G401.6 (cell line): ENCODE results near the gene RER1.
A peak's percentile ranks its signal among the peaks of the same experiment; 100 is the strongest.

Experiments
- FAIRE-seq: peaks from 2 replicates; lab custom pipeline; 2012; peaks lifted over from hg19 to GRCh38; lab: Jason Lieb, UNC

RER1 gene, protein sequence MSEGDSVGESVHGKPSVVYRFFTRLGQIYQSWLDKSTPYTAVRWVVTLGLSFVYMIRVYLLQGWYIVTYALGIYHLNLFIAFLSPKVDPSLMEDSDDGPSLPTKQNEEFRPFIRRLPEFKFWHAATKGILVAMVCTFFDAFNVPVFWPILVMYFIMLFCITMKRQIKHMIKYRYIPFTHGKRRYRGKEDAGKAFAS

DNA sequence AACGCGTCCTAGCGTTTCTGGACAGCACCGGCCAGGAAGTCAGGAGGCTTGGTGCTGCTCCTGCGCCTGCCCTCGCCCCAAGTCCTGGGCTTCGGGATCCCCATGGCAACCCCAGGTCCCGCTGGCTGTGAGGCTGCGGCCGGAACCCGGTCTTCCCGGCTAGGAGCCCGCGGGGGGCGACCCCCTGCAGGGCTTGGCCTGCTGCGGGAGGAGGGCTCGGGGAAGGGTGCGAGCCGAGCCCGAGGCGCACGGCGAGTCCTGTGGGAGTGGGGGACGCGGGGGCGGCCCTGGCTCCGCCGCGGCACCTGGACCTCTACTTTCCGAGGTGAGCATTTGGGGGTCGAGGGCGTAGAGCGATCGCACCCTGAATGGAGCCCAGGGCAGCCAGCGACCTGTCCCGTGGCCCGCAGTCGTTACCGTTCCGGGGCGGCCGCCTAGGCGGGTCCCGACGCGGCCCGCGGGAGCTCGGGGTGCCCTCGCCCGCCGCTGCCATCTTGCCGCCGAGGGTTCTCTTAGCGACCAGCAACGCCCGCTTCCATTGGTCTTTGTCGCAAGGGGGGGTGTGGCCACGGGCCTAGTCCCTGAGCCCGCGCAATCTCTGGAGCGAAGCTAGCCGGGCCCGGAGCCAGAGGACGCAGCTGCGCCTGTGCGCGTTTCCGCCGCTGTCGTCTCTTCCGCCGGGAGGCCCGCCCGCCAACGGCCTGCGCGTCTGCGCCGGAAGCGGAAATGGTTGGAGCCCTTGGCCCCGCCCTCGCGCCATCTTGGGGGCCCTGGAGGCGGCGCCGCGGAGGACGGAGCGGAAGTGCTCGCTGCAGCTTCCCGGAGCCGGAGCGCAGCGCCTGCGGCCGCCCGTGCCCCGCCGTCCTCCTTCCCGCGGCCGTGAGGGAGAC lies at the start of gene RER1, which contains the start of gene MORN1:
RER1 (plus strand) TSS at position 801 of the 890 bp plus-strand sequence. CDS start 3,950 bp downstream, outside the sequence.
MORN1 (minus strand) TSS at position 514 of the 890 bp plus-strand sequence; CDS start at position 493, 21 bp downstream.
- peak; percentile 97 for FAIRE-seq

DNA sequence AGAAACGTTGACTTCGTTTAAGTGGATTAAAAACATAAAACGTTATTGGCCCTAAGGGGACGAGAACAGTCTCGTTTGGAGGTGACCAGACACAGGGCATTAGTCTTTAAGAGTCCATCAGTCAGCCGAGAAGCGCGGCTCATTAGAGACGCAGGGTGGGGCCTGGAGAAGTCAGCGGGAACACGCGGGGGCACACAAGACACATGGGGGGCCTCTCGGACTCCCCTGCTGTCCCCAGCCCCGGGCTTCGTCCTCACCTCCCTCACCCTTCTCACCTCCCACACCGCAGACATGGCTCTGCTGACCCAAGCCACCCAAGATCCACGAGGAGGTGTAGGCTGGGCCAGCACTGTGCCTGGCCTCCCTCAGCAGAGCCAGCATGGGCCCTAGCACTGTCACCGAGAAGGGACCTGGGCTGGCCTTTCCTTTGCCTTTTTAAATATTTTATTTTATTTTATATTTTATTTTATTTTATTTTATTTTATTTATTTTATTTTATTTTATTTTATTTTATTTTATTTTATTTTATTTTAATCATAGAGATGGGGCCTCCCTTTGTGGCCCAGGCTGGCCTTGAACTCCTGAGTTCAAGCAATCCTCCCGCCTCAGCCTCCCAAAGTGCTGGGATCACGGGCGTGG lies 49.1 kb upstream of the RER1 start:
- no peak for FAIRE-seq

DNA sequence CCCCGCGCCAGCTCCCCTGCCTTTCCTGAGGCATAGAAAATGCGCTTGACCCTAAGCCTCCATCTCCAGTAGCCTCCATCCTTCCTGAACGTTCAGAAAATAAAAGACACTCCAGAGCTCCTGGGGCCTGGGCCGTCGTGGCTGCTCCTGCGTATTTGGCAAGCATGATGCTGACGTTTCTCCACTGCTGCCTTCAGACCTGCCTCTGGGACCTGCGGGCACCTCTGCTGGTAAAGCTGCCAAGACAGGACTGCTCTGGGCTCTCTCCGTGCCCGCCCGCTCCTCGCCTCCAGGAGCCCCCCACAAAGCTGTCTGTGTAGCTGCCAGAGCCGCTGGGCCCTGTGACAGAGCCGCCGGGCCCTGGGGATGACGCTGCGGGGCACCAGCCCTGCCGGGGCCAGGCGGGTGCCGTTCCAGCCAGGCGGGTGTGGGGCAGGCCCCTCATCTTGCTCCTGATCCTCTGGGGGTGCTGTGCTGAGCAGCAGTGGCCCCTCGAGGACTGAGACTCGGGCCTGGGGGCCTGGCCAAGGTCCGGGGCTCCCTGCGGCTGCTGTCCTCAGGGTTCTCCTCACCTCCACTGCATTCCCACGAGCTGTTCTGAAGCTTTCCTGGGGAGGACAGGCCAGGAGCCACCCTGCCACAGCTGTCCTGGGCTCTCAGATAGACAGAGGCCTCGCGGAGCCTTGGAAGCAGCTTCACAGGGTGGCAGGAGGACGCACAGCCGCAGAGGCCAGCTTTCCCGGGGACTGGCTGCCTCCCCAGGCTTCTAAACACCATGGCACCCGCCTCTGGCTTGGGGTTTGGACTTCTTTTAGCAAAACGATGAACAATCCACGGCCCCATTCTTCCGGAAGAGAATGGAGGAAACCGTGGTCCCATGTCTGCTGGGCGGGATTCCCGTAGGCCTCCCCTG lies 48.4 kb upstream of the RER1 start:
- no peak for FAIRE-seq

DNA sequence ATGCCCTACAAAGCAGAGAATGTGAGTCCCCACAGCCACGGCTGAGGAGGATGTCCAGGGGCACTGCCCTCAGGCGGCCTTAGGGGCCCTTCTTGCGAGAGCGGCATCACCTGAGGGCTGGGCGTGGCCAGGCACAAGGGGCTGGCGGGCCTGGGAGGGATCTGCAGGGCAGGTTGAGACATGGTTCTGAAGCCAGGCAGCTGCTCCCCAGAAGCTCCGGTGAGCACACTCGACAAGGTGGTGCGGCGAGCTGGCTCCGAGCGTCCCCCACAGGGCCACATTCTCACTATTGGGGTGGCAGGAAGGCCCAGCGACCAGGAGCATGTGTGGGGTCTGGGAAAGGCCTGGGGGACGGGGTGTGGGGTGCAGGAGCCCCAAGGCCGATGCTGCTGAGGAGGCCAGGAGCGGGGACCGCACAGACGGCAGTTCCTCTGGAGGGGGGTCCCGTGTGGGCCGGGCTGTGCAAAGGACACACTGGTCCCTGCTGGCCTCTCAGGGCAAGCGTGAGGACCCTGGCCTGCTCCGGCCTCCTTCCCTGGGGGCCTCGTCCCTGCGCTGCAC lies 47.4 kb upstream of the RER1 start:
- no peak for FAIRE-seq

DNA sequence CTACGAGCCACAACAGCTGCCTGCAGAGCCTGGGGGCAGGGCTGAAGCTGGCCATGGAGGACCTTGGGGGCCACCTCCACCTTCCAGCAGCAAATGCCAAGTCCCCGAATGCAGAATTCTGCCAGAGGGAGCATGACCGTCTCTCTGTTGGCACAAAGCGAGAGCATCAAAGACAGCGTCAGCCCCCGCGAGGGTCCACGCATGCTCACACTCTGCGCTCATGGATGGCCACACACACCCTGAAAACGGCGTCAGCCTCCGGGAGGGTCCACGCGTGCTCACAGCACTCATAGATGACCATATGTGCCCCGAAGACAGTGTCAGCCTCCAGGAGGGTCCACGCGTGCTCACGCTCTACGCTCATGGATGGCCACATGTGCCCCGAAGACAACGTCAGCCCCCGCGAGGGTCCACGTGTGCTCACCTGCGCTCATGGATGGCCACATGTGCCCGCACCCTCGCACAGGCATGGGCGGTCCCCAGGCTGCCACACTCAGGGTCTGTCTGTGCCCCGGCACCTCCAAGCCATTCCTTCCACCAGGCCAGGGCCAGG lies 46.8 kb upstream of the RER1 start:
- no peak for FAIRE-seq

DNA sequence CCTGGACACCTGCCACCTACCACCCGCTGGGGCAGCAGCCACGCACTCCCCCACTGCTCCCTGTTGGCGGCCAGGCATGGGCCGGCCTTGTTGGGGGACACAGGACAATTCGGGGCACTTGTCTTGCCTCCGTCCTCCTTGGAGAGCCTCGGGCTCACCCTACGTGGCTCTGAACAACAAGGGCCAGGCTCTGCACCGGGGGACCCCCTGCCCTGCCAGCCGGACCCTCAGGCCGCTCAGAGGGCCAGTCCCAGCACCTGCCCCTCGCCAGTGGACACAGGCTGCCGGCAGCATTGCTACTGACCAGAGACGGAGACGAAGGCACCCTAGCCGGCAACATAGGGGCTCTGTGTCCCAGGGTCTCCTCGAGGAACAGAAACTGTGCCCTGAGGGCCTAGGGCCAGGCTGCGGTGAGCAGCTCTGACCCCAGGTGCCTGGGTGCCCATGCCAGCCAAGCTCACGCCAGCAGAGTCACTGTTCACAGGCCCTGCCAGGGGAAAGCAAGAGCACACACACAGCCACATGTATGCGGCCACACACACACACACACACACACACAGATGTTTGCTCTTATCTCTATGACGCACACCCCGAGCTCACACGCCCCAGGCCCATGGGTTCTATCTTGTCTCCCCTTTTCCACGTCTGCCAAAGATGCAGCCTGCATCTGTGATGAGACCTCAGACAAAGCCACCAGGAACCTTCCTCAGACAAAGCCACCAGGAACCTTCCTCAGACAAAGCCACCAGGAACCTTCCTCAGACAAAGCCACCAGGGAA lies 46.2 kb upstream of the RER1 start:
- FAIRE-seq = no peak

DNA sequence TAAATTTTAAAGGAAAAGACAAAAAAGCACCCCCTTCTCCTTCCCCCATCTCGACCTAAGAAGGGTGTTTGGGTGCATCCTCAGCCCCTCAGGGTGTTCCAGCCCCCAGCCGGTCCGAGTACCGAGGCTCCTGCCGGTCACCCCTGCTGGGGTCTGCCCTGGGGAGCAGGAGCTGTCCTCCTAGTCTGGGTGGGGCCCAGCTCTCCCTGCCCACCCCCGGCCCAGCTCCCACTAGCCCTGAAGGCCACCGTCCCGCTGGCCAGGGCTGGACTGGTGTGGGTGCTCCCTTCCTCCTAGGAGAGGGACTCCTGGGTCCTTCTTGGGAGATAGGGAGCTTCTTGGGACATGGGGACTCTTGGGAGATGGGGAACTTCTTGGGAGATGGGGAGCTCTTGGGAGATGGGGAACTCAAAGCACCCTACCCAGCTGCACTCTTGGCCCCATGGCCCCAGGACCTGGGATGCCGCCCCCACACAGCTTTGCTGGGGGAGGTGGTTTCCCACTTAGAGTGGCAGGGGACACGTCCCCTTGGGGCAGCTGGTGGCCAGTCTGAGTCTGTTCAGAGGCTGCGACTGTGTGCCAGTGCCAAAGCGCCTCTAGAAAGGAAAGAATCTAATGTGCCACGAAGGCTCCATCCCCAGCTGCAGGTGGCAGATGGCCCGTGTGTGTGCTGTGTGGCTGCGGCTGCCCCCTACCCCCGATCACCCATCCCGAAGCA lies 44.8 kb upstream of the RER1 start:
- FAIRE-seq = no peak

DNA sequence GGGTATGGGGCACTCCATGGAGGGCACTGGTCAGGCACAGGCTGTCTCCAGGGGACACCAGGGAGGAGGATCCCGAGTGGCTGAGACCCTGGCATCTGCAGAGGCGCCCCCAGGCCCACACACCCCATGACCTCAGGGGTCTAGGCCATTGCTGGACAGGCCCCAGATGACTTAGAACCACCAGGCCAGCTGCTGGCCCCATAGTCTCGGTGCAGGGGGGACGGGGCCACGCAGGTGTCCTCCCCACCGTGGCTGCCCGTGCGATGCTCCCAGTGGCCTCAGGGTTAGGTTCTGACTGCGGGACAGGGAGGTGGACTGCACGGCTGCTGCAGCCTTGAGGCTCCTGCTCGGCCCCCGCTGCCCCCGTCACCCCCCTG lies 44.2 kb upstream of the RER1 start:
- FAIRE-seq = no peak

DNA sequence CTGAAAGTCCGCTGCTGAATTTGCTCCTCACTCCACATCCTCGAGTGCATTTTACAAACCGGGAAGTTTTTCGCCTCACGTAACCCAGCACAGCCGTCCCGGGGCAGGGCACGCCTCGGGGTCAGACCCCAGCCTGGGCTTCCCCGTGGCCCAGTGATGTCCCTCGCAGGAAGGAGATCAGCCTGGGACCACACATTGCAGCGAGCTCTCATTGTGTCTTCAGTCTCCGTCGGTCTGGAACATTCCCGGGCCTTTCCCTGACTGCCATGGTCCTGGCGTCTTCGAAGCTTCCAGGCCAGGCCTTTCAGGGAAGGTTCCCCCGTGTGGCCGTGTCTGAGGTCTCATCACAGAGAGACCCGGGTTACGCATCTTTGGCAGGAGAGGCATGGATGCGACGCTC lies 43.7 kb upstream of the RER1 start:
- no peak for FAIRE-seq

DNA sequence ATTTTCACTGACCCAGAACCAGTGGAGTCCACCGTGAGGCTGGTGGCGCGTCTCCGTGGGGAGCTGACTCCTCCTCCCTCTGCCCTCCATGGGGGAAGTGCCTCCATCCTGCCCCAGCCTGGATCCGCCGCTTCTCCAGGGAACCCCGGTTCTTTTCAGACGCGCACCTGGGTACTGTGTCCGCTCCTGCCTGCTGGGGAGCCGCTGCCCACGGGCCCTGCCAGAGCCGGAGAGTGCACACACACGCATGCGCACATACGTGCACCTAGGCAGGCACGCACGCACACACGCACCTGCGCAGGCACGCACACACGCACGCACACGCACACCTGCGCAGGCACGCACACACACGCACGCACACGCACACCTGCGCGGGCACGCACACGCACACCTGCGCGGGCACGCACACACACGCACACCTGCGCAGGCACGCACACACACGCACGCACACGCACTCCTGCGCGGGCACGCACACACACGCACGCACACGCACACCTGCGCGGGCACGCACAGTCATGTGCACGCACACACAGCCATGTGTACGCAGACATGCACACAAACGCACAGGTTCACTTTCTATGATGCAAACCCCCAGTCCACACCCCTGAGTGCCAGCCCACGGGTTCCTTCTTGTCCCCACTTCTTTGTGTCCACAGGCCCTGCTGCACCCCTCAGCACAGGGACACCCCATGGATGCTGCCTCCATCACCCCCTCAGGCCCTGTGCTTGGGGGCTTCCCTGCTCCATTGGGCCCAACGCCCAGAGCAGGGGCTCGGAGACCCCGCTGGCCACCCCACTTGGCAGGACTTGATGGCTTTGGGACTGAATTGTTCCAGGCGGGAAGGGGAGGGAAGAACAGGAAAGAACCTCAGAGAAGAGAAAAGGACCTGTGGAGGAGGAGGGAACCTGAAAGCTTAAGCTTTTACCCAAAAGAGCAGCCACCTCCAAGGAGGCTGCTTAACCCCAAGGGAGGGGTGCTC lies 43.0 kb upstream of the RER1 start:
- no peak for FAIRE-seq

DNA sequence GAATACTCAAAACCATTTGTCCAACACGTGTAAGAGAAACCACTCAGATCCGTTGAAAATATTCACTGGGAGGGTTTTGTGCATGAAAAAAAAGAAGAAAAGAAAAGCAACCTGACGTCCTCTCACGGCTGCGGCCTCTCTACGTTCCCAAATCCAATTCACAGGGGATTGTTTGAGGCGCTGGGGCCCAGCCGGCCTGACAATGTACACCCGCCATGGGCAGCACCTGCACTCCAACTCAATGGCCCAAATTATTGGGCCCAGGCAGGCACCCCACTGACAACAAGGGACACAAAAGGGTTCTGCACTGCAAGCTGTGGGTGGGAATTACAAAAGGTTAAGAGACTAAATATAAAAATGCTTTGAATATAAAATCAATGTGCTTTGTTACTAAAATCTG lies 41.8 kb upstream of the RER1 start:
- no peak for FAIRE-seq

DNA sequence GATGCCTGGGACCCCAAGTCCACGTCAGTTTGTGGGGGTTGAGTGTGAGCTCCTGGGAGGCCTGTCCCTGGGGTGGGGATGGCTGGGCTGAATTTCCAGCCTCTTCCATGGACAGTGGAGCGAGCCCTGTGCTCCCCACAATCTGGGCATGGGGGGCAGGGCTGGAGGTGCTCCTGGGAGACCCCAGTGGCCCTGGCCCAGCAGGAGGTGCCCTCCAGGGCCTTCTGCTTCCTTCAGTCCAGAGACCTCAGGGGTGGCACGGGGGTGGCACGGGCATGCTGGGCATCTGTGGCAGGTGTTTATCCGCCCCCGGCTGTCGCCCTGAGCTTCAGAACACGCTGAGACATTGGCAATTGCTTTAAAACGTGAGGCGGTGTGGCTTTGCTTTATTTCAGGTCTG lies 41.1 kb upstream of the RER1 start:
- FAIRE-seq = no peak

DNA sequence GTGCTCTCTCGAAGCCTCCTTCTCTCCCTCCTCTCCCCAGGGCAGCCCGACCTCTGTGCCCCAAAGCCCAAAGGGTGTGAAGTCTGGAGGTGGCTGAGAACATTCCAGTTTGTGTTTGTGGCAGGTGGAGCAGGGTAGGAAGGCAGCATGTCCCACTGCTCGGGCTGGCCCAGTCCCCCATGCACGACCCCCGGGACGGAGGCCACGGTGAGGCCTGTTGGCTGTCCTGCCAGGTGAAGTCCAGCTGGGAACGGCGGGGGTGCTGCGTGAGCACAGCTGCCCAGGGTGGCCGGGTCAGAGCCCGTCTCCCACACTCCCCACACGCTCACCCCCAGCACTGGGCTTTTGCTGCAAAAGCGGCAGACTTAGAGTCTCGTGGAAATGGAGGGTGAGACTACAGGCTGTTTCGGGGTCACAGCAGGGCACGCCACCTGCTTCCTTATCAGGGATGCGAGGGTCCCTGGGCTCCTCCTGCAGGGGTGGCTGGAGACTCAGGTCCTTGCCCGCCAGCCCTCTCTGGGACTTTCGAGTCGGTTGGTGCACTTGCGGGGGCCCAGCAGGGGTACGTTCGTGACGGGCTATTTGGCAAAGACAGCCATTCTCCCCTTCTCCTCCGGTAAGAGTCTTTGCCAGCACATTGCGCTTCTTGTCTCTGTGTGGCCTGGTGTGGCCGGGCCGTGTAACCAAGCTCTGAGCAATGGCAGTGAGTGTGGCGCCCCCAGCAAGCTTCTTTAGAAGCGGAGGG lies 40.6 kb upstream of the RER1 start:
- no peak for FAIRE-seq

DNA sequence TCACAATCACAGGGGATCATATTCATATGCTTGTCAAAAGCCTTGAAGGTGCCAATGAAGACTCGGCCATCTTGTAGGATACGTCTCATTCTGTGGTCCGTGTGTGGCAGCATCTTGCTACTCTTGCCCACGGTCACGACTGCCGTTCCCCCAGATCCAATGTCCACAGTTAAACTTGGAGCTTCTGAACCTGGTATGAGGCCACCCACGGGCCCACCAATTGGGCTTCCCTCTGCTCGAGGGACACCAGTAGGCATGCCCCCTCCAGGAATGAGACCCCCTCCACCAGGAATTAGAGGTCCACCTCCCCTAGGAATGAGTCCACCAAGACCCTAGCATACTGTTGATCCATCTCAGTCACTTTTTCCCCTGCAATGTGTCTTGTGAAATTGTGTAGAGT lies 39.9 kb upstream of the RER1 start:
- no peak for FAIRE-seq

DNA sequence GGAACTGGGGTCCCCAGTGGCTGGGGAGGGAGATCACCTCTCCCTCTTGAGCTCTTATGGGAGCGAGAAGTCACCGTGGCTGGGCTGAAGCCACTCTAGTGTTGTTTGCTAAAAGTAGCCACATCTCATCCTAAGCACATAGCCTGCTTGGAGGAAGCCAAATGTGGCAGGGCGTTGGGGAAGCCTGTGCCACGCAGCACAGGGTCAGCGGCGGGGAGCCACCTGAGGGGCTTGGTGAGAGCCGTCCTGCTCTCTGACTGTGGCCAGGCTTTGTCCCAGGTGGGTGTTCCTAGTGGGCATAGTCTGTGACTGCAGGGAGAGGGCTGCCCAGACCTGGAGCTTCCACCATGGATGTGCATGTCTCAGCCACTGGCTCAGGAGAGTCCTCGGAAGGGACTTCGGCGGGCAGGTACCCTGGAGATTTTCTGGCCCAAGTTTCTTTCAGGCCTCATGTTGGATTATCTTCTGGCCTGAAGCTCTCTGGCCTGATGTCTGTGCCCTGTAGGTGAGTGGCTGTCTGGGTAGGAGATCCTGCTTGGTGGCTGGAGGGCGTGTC lies 39.2 kb upstream of the RER1 start:
- no peak for FAIRE-seq

DNA sequence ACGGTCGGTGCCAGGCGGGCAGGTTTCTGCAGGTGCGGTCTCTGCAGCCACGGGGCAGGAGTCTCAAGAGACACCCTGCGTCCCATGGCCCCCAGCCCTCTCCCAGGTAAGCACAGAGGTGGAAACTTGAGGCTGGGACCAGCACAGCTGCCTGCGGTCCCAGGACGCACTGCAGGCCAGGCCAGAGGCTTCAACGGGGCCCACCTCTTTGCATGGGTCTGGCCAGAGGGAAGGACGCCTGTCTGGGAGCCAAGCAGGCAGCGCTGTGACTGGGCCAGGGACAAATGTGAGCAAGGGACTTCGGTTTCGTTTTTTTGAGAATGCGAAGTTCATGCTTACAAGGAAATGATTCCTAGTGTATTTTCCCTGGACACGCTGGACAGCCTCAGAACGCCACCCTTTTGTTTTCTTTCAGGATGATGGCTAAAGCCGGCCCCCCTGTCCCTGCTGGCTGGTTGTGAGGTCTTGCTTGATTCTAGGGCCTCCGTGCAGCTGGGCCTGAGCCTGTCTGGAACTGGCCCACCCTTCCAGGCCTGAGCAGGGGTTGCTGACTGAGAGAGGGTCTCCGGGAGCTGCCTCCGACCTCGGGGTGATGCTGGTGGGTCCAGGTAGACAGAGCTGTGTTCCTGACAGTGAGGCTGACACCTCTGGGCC lies 38.6 kb upstream of the RER1 start:
- FAIRE-seq = no peak
